GM11168 (cell line): ENCODE data around the gene ARV1.
"Not testable (repeated sequence)": the region's sequence is repeated elsewhere in the genome, so short reads cannot be mapped to it uniquely, and the experiment has no call there.

Experiments
- in situ Hi-C: fragments of 300-500 bp; cut with MboI; formaldehyde crosslinking; loops from one replicate; pipeline ENCODE4 v1.12.0; 2022; ENCODE audit warnings: low sequenced_read_pairs; ENCODE audit not compliant: unreplicated experiment

Gene ARV1

DNA sequence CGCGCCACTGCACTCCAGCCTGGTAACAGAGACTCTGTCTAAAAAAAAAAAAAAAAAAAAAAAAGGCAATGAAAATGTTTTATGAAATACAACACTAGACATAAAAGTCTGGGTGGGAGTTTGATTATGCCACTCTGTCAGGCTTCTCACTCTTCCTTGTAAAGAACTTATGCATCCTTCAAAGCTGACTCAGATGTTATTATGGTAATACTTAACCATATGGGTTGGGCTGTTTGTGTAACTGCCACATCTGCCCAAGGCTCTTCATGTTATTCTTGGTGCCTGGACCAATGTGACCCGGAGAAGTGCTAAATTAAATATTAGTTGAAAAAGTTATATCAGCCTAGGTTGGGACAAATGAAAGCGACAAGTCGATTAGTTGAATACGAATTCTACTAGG is 37.3 kb downstream of the ARV1 start:
- in situ Hi-C loops = no loop called here

DNA sequence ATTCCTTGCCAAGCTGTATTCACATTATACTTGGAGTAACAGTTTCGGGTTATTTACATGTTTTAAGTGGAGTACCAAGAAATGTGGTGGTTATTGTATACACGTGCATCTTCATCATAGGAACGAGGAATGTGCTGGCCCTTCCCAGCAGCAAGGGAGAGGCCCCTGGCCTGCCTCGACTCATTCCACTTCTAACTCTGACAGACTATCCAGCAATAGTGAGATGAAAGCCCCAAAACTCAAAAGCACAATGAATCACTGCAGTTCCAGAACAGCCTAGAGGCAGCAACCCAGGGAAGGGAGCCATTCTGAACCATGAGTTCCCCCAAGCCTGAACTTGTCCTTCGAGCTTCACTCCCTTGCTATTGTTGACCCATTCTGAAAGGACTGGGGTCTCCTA is 38.1 kb downstream of the ARV1 start:
- in situ Hi-C loops = no loop called here

- in situ Hi-C loops = no loop called here
Measured at GRCh38 chr1:231019711-231020110, 40.8 kb downstream of the ARV1 start.

DNA sequence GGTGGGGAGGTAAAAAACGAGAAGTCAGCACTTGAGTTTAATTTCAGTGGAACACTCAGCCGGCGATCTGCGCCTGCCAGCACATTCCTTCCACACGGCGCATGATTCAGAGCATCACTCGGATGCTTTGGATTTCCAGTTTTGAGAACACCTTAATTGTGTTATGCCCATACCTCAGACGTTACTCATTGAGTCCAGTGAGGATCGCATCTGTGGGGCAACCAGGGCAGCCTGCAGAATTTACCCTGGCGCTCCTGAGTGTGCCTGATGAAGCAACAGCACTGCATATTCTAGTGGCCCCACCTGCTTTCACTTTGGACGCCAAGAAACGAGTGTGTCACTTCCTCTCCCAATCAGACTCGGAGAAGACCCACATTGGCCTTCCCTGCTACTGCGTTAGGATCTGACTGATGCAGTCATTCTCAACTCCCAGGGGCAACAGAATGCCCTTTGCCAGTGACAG is 41.3 kb downstream of the ARV1 start:
- in situ Hi-C loops = no loop called here

DNA sequence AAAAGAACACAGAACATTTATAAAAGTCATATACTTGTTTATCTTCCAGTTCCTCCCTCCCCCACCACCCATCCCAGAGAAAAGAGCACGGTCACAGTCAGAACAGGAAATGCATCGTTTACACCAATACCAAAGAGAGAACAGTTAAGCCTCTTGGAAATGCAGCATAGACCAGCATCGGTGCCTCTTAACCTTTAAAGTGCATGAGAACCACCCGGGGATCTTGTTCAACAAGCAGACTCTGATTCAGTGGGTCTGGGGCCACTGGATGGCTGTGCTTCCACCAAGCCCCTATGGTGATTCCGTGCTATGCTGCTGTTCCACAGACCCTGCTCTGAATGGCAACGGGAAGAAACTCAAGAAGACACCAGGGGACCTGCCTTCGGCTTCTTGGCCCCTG is 41.9 kb downstream of the ARV1 start:
- in situ Hi-C loops = no loop called here

DNA sequence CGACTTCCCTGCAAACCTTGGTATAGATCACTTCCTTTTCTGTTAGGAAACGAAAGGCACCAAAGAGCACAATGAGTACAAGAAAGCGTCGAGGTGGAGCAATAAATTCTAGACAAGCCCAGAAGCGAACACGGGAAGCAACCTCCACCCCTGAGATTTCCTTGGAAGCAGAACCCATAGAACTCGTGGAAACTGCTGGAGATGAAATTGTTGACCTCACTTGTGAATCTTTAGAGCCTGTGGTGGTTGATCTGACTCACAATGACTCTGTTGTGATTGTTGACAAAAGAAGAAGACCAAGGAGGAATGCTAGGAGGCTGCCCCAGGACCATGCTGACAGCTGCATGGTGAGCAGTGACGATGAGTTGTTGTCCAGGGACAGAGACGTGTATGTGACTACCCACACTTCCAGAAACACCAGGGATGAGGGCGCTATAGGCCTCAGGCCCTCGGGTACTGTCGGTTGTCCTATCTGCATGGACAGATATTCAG is 42.7 kb downstream of the ARV1 start:
- in situ Hi-C loops = no loop called here

DNA sequence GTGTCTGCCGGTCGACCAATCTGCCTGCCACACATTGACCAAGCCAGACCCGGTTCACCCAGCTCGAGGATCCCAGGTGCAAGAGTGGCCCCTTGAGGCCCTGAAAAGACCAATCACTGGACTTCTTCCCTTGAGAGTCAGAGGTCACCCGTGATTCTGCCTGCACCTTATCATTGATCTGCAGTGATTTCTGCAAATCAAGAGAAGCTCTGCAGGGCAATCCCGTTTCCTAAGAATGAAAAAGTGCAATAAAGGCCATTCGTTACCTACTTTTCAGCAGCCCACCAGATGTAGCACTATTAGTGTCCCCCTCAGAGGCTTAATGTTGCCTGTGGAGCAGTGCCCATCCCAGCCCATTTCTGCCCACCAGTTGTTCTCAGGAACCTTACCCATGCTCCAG is 43.6 kb downstream of the ARV1 start:
- in situ Hi-C loops = not testable (repeated sequence)

GRCh38 chr1:231023150-231023549 is 44.3 kb downstream of the ARV1 start:
- in situ Hi-C loops = no loop called here

DNA sequence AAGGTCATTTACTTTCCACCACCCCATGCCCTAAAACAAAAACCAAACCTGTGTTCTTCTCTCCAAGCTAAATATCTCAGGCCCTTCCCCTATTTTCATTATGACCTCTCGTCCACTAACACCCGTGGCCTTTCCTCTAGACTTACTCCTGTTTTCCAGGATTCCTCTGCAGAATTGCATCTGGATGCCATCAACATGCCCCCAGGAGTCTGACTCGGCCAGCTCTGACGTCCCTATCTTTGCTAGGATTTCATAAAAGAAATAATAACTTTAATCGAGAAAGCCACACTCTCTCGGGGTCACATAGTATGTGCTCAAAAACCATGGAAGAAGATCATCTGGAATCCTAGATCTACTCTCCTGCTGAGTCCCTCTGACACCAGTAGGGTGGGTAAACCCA is 47.7 kb downstream of the ARV1 start:
- in situ Hi-C loops = no loop called here

- in situ Hi-C loops = no loop called here
Measured at GRCh38 chr1:231027136-231027925, 48.4 kb downstream of the ARV1 start.

DNA sequence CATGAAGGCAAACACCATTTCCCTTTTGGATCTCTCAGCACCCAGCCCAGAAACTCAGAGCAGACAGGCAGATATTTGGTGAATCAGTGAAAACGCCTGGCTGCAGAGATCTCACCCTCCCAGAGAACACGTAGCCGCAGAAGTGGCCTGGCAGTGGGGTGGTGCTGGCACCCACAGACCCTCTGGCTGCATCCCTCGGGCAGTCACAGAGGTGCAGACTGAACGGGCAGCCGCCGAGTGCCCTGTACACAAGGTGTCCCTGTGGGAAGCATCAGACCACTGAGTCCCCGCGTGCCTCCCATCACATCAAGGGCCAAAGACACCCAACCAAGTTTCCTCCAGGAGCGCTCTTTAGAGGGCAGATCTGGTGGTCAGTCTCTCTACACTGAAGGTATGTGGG is 49.1 kb downstream of the ARV1 start:
- in situ Hi-C loops = no loop called here

DNA sequence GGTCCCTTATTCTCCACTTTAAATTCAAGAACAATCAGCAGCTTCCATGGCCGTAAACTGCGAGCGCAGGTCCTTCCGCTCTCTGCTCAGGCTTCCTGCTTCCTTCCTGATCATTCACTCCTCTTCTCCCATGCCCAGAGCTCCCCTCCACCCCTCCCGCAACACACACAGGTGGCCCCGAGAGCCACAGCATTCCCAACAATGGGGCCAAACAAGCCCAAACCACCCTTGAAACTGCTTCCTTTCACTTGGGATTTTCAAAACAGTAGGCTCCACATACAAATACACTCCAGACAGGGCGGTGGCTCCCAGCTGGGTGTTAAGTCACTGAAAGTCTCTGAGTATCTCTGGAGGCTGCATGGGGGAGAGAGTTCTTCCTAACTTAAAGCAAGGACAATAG is 49.8 kb downstream of the ARV1 start:
- in situ Hi-C loops = no loop called here

GRCh38 chr1:231029247-231029646 is 50.4 kb downstream of the ARV1 start:
- in situ Hi-C loops = not testable (repeated sequence)

- in situ Hi-C loops = no loop called here
Measured at GRCh38 chr1:231029841-231030240, 50.9 kb downstream of the ARV1 start.

GRCh38 chr1:231032963-231033362 is 54.1 kb downstream of the ARV1 start:
- in situ Hi-C loops = no loop called here

DNA sequence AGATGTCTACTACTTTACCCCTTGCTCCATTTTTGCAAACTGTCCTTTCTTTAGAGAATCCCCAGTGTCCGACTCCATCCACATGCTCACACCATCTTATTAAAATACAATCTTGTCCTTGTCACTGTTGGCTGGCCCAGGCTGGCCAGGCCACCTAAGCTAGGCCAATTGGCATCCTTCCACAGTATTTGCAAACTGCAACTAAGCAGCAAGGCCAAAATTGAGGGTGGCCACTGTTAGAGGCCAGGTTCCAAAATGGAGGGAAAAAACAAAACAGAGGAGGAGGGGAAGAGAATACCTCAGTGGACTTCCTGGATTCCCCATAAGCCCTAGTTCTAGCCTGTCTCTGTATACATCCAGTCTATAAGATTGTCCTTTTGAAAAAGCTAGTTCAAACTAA is 56.9 kb downstream of the ARV1 start:
- in situ Hi-C loops = no loop called here

GRCh38 chr1:231036416-231036815 is 57.5 kb downstream of the ARV1 start:
- in situ Hi-C loops = no loop called here

DNA sequence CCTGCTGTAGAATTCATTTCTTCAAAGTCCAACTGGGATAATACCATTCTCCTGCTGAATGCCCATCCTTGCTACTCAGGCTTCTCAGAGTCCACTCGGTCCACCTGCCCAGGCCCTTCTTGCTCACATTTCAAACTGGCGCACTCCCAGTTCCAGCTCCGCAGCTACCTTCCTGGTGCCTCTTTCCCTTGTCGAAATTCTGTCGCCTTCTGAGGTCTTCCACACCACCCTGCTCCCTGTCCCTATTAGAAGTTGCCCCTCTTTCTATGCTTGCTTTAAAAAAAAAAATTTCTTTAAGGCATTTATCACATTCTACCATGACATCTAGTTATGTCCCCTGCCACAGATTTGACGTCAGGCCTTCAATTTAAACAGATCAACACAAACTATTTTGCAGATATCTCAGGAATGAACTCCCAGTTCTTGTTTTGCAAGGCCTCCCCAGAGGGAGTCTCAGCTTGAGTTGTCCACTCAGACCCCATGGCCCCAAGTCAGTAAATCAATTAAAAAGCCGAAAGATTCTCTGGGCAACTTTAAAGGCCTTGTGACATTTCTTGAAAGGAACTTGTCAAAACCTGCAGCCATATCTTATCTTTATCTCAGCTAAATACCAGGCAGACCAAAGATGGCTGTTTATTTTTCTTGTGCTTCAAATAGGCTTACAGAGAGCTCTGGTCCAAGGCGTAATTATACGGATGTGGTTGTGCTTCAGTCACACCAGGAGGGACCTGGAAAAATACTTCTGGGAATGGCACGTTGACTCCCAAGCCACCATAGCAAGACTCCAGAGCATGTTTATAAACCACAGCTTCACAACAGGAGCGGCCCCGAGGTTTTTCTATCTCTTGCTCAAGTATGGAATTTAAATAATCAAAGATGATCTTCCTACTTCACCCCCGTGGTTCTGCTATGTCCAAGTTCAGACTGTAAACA is 59.0 kb downstream of the ARV1 start:
- in situ Hi-C loops = no loop called here

- in situ Hi-C loops = no loop called here
Measured at GRCh38 chr1:231039161-231040018, 60.5 kb downstream of the ARV1 start.
